SK-N-SH (cell line): ENCODE data around the gene DNAJC25.

ENCODE experiments used
- YY1 ChIP-seq: IDR thresholded peaks from 2 replicates; pipeline ENCODE4 v1.4.0; 2012; ENCODE audit warnings: low read depth, mild to moderate bottlenecking
- TF ChIP-seq, protein P1 (sequence below): fragments of 200-600 bp; sonication (generic); IDR thresholded peaks from 2 replicates; pipeline ENCODE4 v1.6.1; 2017; ENCODE audit warnings: antibody characterized with exemption, mild to moderate bottlenecking, moderate library complexity

- no peak for TF ChIP-seq YY1
- TF ChIP-seq, protein P1, sequence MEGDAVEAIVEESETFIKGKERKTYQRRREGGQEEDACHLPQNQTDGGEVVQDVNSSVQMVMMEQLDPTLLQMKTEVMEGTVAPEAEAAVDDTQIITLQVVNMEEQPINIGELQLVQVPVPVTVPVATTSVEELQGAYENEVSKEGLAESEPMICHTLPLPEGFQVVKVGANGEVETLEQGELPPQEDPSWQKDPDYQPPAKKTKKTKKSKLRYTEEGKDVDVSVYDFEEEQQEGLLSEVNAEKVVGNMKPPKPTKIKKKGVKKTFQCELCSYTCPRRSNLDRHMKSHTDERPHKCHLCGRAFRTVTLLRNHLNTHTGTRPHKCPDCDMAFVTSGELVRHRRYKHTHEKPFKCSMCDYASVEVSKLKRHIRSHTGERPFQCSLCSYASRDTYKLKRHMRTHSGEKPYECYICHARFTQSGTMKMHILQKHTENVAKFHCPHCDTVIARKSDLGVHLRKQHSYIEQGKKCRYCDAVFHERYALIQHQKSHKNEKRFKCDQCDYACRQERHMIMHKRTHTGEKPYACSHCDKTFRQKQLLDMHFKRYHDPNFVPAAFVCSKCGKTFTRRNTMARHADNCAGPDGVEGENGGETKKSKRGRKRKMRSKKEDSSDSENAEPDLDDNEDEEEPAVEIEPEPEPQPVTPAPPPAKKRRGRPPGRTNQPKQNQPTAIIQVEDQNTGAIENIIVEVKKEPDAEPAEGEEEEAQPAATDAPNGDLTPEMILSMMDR: no peak
Observed at GRCh38 chr9:111683392-111683791, 52.3 kb downstream of the DNAJC25 start.
